GM23338 (cell line): ENCODE results near the gene ULK4. TPM values are rescaled to one million over a fixed set of nuclear protein-coding genes. Genes with fewer than 3 reads are reported as not detected.

ENCODE experiments used
- ATAC-seq: fragments of 200-7000 bp; cut with Tn5 transposase; 3 replicates; pipeline ENCODE4 v1.9.1; 2020
- DNase-seq: peaks from one replicate; pipeline ENCODE4 v3.0.0-alpha.2; 2015; ENCODE audit warnings: low spot score
- H2AFZ ChIP-seq: fragments of 200-600 bp; sonication (generic); 2 replicates; pipeline ENCODE4 v1.8.0; 2016; ENCODE audit warnings: antibody characterized with exemption, mild to moderate bottlenecking, moderate library complexity
- H3F3A ChIP-seq: fragments of 200-600 bp; sonication (generic); replicated peaks from 2 replicates; pipeline ENCODE4 v1.8.0; 2017; ENCODE audit warnings: antibody characterized with exemption, mixed run types, low read depth
- H3K27ac ChIP-seq: fragments of 200-600 bp; sonication (generic); 2 replicates; pipeline ENCODE4 v1.6.1; 2016; ENCODE audit warnings: low read depth
- H3K27me3 ChIP-seq: fragments of 200-600 bp; sonication (generic); 2 replicates; pipeline ENCODE4 v1.8.0; 2016; ENCODE audit warnings: mild to moderate bottlenecking, mixed run types, moderate library complexity; ENCODE audit not compliant: insufficient read depth
- H3K36me3 ChIP-seq: fragments of 200-600 bp; sonication (generic); 2 replicates; pipeline ENCODE4 v1.8.0; 2016; ENCODE audit warnings: mild to moderate bottlenecking; ENCODE audit not compliant: insufficient read depth
- H3K4me1 ChIP-seq: fragments of 200-600 bp; sonication (generic); 2 replicates; pipeline ENCODE4 v1.8.0; 2016; ENCODE audit warnings: mild to moderate bottlenecking, moderate library complexity; ENCODE audit not compliant: insufficient read depth
- H3K4me2 ChIP-seq: fragments of 200-600 bp; sonication (generic); 2 replicates; pipeline ENCODE4 v1.7.1; 2017; ENCODE audit warnings: mixed run types
- H3K4me3 ChIP-seq: fragments of 200-600 bp; sonication (generic); 2 replicates; pipeline ENCODE4 v1.6.1; 2016; ENCODE audit warnings: mixed run types
- H3K79me2 ChIP-seq: fragments of 200-600 bp; sonication (generic); replicated peaks from 2 replicates; pipeline ENCODE4 v1.8.0; 2017; ENCODE audit warnings: mild to moderate bottlenecking; ENCODE audit not compliant: insufficient read depth
- H3K9me2 ChIP-seq: fragments of 200-600 bp; sonication (generic); 2 replicates; pipeline ENCODE4 v1.8.0; 2017; ENCODE audit not compliant: insufficient read depth
- H4K20me1 ChIP-seq: fragments of 200-600 bp; sonication (generic); replicated peaks from 2 replicates; pipeline ENCODE4 v1.8.0; 2017; ENCODE audit warnings: mild to moderate bottlenecking; ENCODE audit not compliant: insufficient read depth
- H3K27ac Mint-ChIP-seq: 2 replicates; pipeline ENCODE4 v1.8.0; 2020; ENCODE audit warnings: inconsistent platforms, mild to moderate bottlenecking, moderate library complexity, mixed read lengths
- H3K27me3 Mint-ChIP-seq: 3 replicates; pipeline ENCODE4 v1.8.0; 2022; ENCODE audit warnings: low read depth, mild to moderate bottlenecking, moderate library complexity, mixed read lengths, inconsistent platforms; ENCODE audit not compliant: insufficient read depth, poor library complexity
- H3K36me3 Mint-ChIP-seq: 3 replicates; pipeline ENCODE4 v1.8.0; 2021; ENCODE audit warnings: low read depth, mild to moderate bottlenecking, inconsistent platforms, moderate library complexity, mixed read lengths
- H3K4me1 Mint-ChIP-seq: 3 replicates; pipeline ENCODE4 v1.8.0; 2020; ENCODE audit warnings: mild to moderate bottlenecking, inconsistent platforms, mixed read lengths
- H3K4me3 Mint-ChIP-seq: 3 replicates; pipeline ENCODE4 v1.8.0; 2021; ENCODE audit warnings: moderate library complexity, mild to moderate bottlenecking, inconsistent platforms, mixed read lengths
- H3K9me3 Mint-ChIP-seq: 3 replicates; pipeline ENCODE4 v1.8.0; 2020; ENCODE audit warnings: moderate library complexity, mild to moderate bottlenecking, inconsistent platforms, mixed read lengths
- CREB1 ChIP-seq: fragments of 250-450 bp; sonication (Bioruptor Pico); IDR thresholded peaks from 2 replicates; pipeline ENCODE4 v1.5.0; 2020; ENCODE audit warnings: low read depth, mild to moderate bottlenecking, moderate library complexity
- CTCF ChIP-seq, 2 experiments: fragments of 200-600 bp in 1 of 2; sonication (generic) in 1 of 2; conservative IDR thresholded peaks; 2 replicates each; pipeline versions ENCODE4 v1.5.1 to v1.6.1; 2016 to 2017; ENCODE audit warnings: antibody characterized with exemption in 2 of 2, low read depth in 2 of 2, mild to moderate bottlenecking in 2 of 2, moderate library complexity in 1 of 2
- ETS1 ChIP-seq: IDR thresholded peaks from 2 replicates; pipeline ENCODE4 v1.6.1; 2016; ENCODE audit warnings: antibody characterized with exemption
- EZH2 ChIP-seq: fragments of 200-600 bp; sonication (generic); IDR thresholded peaks from one replicate; pipeline ENCODE4 v1.8.0; 2017; ENCODE audit warnings: antibody characterized with exemption, mild to moderate bottlenecking, low read depth; ENCODE audit not compliant: unreplicated experiment
- EZH2phosphoT487 ChIP-seq: fragments of 200-600 bp; sonication (generic); IDR thresholded peaks from one replicate; pipeline ENCODE4 v1.8.1; 2018; ENCODE audit warnings: antibody characterized with exemption; ENCODE audit not compliant: unreplicated experiment
- JUNB ChIP-seq: IDR thresholded peaks from one replicate; pipeline ENCODE4 v1.6.1; 2016; ENCODE audit warnings: antibody characterized with exemption; ENCODE audit not compliant: unreplicated experiment
- NANOG ChIP-seq: IDR thresholded peaks from 2 replicates; pipeline ENCODE4 v1.6.1; 2016; ENCODE audit warnings: antibody characterized with exemption, borderline replicate concordance
- POLR2AphosphoS5 ChIP-seq: IDR thresholded peaks from 2 replicates; pipeline ENCODE4 v1.6.1; 2016; ENCODE audit warnings: antibody characterized with exemption, low read depth
- REST ChIP-seq: IDR thresholded peaks from one replicate; pipeline ENCODE4 v1.6.1; 2018; ENCODE audit warnings: antibody characterized with exemption; ENCODE audit not compliant: unreplicated experiment
- STAT1 ChIP-seq: IDR thresholded peaks from one replicate; pipeline ENCODE4 v1.6.1; 2016; ENCODE audit warnings: antibody characterized with exemption; ENCODE audit not compliant: unreplicated experiment
- ZNF114 ChIP-seq: fragments of 250-450 bp; sonication (Bioruptor Pico); IDR thresholded peaks from 2 replicates; pipeline ENCODE4 v1.5.0; 2020; ENCODE audit warnings: mild to moderate bottlenecking, moderate library complexity
- ZNF331 ChIP-seq: fragments of 250-450 bp; sonication (Bioruptor Pico); IDR thresholded peaks from 2 replicates; pipeline ENCODE4 v1.5.0; 2020; ENCODE audit warnings: low read depth, mild to moderate bottlenecking, moderate library complexity
- ZNF462 ChIP-seq: fragments of 250-450 bp; sonication (Bioruptor Pico); IDR thresholded peaks from 2 replicates; pipeline ENCODE4 v1.5.0; 2020; ENCODE audit warnings: mild to moderate bottlenecking, moderate library complexity
- polyA plus RNA-seq: library from polyadenylated mRNA; unstranded; fragments of >200 nt; fragmentation: Nextera tagmentation; extraction: Ambion mirVana; gene quantifications from 2 replicates; pipeline ENCODE4 v1.2.1, GENCODE V29; 2016
- total RNA-seq: library from RNA; depleted of rRNA; stranded (reverse); fragments of >200 nt; shearing (Covaris generic); gene quantifications from 2 replicates; pipeline ENCODE4 v1.2.3, GENCODE V29; 2014

ULK4 gene
- total and polyA plus RNA-seq, 2 experiments from 2014 or later: 20.8 to 41.4 TPM

GRCh38 chr3:41411065-41411464, 550.8 kb downstream of the ULK4 start:
- Histone ChIP-seq H3K9me2 (no peaks in the 10 kb centered on the region), H2AFZ (no peak overlapping the region), H3K36me3 (no peaks in the 10 kb centered on the region), H3K4me1 (no peaks in the 10 kb centered on the region), H3K79me2 (no peaks in the 10 kb centered on the region), H3K27ac (no peak overlapping the region), H3K4me2 (no peak overlapping the region), H4K20me1 (no peaks in the 10 kb centered on the region), H3K27me3 (no peaks in the 10 kb centered on the region), H3K4me3 (no peak overlapping the region), H3F3A (no peaks in the 10 kb centered on the region)
- peaks cover 6% of the 10 kb centered on the region; the same call in 1 of the 3 replicates for H3K4me1 Mint-ChIP-seq
- no peaks in the 10 kb centered on the region for H3K27me3 Mint-ChIP-seq
- no peak overlapping the region for H3K27ac Mint-ChIP-seq
- H3K36me3 Mint-ChIP-seq: no peaks in the 10 kb centered on the region
- TF ChIP-seq ZNF331 (CRISPR knock-in tag): no peak
- no peak for TF ChIP-seq ZNF462 (CRISPR knock-in tag)
- TF ChIP-seq ETS1: no peak
- TF ChIP-seq POLR2AphosphoS5: no peak
- no peak for TF ChIP-seq CTCF (conservative IDR thresholded peaks at IDR 0.05; ENCODE audit: low read depth in 2 of 2)
- TF ChIP-seq ZNF114 (CRISPR knock-in tag): no peak
- no peak for TF ChIP-seq STAT1
- TF ChIP-seq EZH2phosphoT487: no peak
- TF ChIP-seq JUNB: no peak
- no peak for TF ChIP-seq EZH2
- no peak for TF ChIP-seq REST
- no peak for TF ChIP-seq NANOG
- TF ChIP-seq CREB1 (CRISPR knock-in tag): no peak
- no peak overlapping the region for H3K4me3 Mint-ChIP-seq
- no peaks in the 10 kb centered on the region for H3K9me3 Mint-ChIP-seq
- no peak for DNase-seq
- no peak for ATAC-seq
